GM13977 (cell line): ENCODE results near the gene LAMB4.

Experiments
- DNase-seq: peaks from one replicate; pipeline ENCODE4 v3.0.0; 2012; ENCODE audit warnings: low spot score
- in situ Hi-C: fragments of 300-500 bp; cut with MboI; formaldehyde crosslinking; loops from one replicate; pipeline ENCODE4 v1.12.0; 2022; ENCODE audit warnings: low sequenced_read_pairs, low pct_unique_long_range_greater_than_20kb, mixed read lengths, inconsistent platforms; ENCODE audit not compliant: unreplicated experiment
- TF ChIP-seq, protein P1 (sequence below): IDR thresholded peaks from 2 replicates; pipeline ENCODE4 v1.5.1; 2012; ENCODE audit warnings: mild to moderate bottlenecking, control low read depth; ENCODE audit not compliant: insufficient read depth; ENCODE audit errors: extremely low read depth, missing control alignments

LAMB4 gene

GRCh38 chr7:108055611-108056021 lies 74.5 kb downstream of the LAMB4 start:
- TF ChIP-seq, protein P1, sequence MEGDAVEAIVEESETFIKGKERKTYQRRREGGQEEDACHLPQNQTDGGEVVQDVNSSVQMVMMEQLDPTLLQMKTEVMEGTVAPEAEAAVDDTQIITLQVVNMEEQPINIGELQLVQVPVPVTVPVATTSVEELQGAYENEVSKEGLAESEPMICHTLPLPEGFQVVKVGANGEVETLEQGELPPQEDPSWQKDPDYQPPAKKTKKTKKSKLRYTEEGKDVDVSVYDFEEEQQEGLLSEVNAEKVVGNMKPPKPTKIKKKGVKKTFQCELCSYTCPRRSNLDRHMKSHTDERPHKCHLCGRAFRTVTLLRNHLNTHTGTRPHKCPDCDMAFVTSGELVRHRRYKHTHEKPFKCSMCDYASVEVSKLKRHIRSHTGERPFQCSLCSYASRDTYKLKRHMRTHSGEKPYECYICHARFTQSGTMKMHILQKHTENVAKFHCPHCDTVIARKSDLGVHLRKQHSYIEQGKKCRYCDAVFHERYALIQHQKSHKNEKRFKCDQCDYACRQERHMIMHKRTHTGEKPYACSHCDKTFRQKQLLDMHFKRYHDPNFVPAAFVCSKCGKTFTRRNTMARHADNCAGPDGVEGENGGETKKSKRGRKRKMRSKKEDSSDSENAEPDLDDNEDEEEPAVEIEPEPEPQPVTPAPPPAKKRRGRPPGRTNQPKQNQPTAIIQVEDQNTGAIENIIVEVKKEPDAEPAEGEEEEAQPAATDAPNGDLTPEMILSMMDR = no peak

GRCh38 chr7:108054537-108054936 lies 75.6 kb downstream of the LAMB4 start:
- in situ Hi-C loops = no loop called here
- TF ChIP-seq, protein P1 = no peak
- no peak for DNase-seq

More at GRCh38 chr7:108055611-108056021, 74.5 kb downstream of the LAMB4 start:
- DNase-seq = no peak
- in situ Hi-C loops = no loop called here

DNA sequence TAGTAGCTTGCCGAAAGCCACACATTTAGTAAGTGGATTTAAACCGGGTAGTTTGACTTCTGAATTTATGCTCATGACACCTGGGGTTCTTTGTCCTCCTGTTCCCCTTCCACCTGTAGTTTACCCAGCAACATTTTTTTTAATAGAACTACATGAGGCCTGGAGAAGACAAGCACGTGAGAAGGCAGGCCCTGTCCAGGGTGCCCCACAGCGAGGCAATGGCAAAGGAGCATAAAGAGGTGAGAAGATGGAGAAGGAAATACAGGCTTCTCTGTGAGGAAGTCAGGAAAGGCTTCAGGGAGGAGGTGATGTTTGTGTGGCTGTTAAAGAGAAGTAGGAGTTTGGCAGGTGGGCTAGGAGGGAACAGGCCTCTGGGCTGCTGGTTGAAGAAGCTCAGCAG lies 76.9 kb downstream of the LAMB4 start:
- TF ChIP-seq, protein P1 = no peak
- in situ Hi-C loops = no loop called here
- no peak for DNase-seq

DNA sequence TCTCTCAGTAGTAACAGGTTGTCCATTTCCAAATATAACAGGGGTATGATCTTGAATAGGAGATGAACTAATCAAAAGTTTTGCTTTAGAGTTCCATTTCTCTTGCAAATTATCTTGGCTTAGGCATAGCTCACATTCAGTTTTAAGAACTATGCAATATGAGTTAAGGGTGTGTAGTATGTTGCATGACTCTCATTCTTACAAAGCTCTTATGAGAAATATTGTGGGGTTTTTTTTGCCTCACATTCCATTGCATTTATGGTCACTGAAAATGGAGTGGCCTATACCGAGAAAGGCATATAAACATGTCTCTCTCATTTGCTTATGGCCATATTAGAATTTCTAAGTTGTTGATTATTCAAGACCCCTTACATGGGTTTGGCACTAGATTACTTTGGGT lies 78.7 kb downstream of the LAMB4 start:
- no peak for DNase-seq
- TF ChIP-seq, protein P1 = no peak
- in situ Hi-C loops = no loop called here

GRCh38 chr7:108049962-108050361 lies 80.2 kb downstream of the LAMB4 start:
- TF ChIP-seq, protein P1 = no peak
- in situ Hi-C loops = no loop called here
- DNase-seq = no peak

DNA sequence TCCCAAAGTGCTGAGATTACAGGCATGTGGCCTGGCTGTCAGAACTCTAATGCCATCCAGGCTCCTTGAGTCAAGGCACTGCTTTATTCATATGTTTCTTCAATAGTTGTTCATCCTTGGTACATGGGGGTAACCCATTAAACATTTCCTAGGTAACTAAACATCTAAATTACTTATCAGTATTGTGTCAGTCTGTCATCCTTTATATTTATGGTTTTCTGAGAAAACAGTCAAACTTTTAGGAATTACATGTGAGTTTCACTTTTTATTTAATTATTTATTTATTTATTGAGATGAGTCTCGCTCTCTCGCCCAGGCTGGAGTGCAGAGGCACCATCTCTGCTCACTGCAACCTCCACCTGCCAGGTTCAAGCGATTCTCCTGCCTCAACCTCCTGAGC lies 81.7 kb downstream of the LAMB4 start:
- no peak for DNase-seq
- TF ChIP-seq, protein P1 = no peak
- in situ Hi-C loops = no loop called here
